ENCODE data around the gene TSTD2.
"Not testable (repeated sequence)": the region's sequence is repeated elsewhere in the genome, so short reads cannot be mapped to it uniquely, and the experiment has no call there.

TSTD2 gene

GRCh38 chr9:97581590-97581989, 51.6 kb downstream of the TSTD2 start:
- not testable (repeated sequence) for DNase-seq

GRCh38 chr9:97579914-97580313, 53.3 kb downstream of the TSTD2 start:
- DNase-seq: no peak

GRCh38 chr9:97578846-97579245, 54.3 kb downstream of the TSTD2 start:
- no peak for DNase-seq

- no peak for DNase-seq
These were observed 56.1 kb downstream of the TSTD2 start for GRCh38 chr9:97577051-97577450.

- no peak for DNase-seq
These were observed 57.4 kb downstream of the TSTD2 start for GRCh38 chr9:97575673-97576200.

- DNase-seq: not testable (repeated sequence)
These were observed 58.1 kb downstream of the TSTD2 start for GRCh38 chr9:97574921-97575672.

- not testable (repeated sequence) for DNase-seq
These were observed 59.0 kb downstream of the TSTD2 start for GRCh38 chr9:97574101-97574571.

- DNase-seq: no peak
These were observed 59.6 kb downstream of the TSTD2 start for GRCh38 chr9:97573482-97574073.

- no peak for DNase-seq
These were observed 60.2 kb downstream of the TSTD2 start for GRCh38 chr9:97572892-97573365.

- no peak for DNase-seq
These were observed 60.8 kb downstream of the TSTD2 start for GRCh38 chr9:97572196-97572891.

- no peak for DNase-seq
These were observed 61.5 kb downstream of the TSTD2 start for GRCh38 chr9:97571664-97572063.

- DNase-seq: no peak
These were observed 62.3 kb downstream of the TSTD2 start for GRCh38 chr9:97570899-97571298.

GRCh38 chr9:97568461-97569275, 64.5 kb downstream of the TSTD2 start:
- no peak for DNase-seq

GRCh38 chr9:97567894-97568202, 65.3 kb downstream of the TSTD2 start:
- no peak for DNase-seq

- DNase-seq: no peak
These were observed 65.8 kb downstream of the TSTD2 start for GRCh38 chr9:97567182-97567893.

- no peak for DNase-seq
These were observed 67.9 kb downstream of the TSTD2 start for GRCh38 chr9:97565262-97565661.

GRCh38 chr9:97564291-97565175, 68.6 kb downstream of the TSTD2 start:
- no peak for DNase-seq

GRCh38 chr9:97563458-97564135, 69.6 kb downstream of the TSTD2 start:
- no peak for DNase-seq

- no peak for DNase-seq
These were observed 70.6 kb downstream of the TSTD2 start for GRCh38 chr9:97562542-97562941.

GRCh38 chr9:97561501-97561900, 71.7 kb downstream of the TSTD2 start:
- DNase-seq: no peak

Measured in effector CD4-positive, alpha-beta T cell (primary cell).